ENCODE measurements around the gene GNA14.
"Not testable (repeated sequence)": the region's sequence is repeated elsewhere in the genome, so short reads cannot be mapped to it uniquely, and the experiment has no call there.

GNA14 gene

DNA sequence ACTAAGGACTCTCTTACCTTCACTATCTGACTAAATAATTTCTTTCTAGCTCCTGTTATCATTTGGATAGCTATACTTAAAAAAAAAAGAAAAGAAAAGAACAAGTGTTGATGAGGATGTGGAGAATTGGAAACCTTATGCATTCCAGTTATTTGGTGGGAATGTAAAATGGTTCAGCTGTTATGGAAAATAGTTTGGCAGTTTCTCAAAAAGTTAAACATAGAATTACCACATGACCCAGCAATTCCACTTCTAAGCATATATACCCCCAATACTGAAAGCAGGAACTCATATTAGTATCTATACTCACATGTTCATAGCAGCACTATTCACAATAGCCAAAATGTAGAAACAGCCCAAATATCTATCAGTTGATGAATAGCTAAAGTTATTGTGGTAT is 61.1 kb downstream of the GNA14 start:
- no peak for DNase-seq

DNA sequence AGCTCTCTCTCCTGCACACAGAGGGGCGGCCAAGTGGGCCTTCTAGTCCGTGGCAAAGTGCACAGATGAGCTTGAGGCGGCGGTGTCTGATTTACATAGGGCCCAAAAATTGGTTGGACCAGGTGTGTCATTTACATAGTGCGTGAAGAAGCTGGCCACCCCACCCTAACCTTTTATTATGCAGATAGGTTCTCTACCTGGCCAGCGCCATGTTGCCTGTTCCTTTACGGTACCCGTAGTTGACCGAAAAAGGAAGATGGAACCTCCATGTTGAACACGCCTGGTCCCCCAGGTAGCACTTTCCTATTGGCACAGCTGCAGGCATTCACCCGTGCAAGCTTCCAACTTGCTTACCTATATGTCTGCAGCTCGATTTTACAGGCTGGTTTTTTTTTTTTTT is 61.5 kb downstream of the GNA14 start:
- no peak for DNase-seq

DNA sequence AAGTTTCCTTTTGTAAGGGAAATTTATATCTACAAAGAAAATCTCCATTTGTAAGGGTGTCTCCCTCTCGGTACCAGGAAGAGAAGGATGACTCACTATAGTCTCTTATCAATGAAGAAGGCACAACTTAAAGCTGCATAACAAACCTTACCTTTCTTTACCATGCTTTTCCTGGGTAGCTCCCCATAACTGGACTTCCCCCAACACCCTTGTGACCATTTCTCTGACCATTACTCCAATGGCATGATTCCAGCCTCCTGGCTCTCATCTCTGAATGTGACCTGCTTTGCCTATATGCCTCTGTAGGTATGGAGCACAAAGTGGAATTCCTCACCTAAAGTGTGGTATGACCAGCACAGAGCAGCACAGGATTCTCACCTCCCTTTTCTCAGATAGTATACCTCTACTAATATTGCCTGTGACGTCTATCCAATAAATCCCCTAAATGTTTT is 62.8 kb downstream of the GNA14 start:
- DNase-seq = no peak

DNA sequence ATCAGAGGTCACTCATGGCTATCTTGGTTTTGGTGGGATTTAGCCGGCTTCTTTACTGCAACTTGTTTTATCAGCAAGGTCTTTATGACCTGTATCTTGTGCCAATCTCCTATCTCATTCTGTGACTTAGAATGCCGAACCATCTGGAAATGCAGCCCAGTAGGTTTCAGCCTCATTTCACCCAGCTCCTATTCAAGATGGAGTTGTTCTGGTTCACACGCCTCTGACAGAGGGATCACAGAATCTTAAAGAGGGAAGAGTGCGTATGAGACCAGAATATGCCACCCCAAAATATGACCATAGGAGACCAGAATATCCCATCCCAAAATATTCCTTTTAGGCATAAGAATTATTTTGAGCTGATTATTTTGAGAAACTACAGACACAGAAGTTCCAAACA is 63.2 kb downstream of the GNA14 start:
- not testable (repeated sequence) for DNase-seq

DNA sequence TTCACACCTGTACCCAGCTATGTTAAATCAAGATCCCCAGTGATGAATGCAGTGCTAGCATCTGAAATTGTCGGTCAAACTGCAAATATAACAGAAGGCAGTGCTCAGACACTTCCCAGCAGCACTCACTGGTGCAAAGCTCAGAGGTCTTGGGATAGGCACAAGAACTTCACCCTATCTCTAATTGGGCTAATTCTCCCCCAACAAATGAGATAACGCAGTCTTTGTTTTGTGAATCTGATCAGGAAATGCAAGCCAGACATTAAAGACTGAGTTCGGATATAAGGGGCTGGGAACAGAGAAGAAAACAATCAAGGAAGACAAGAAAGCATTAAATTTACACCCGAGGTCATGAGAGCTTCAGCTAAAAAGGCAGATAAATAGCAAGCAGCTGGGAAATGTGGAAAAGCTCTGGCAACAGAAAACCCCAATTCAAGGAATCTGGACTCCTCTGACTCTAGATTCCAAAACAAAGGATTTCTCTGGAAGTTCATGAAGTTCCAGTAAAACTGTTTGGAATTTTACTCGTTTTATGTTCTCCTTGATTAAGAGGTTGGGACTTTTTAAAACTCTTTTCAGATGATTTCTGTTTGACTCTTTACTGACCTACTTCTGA is 65.1 kb downstream of the GNA14 start:
- no peak for DNase-seq

DNA sequence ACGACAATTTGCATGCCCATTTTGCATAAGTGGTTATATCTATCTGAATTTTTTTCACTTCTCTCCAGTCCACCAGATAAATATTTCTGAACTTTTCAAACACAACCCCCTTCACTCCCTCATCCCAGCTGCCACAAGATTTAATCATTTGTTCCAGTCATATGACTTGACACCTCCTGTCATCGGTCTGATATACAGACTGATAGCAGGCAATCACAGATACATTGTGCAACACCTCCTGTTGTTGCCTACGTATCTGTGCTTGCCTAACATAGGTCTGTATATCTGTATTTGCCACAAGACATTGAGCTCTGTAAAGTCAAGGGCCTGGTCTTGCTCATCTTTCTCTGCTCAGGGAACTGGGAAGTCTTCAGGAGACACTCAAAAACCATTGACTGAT is 65.6 kb downstream of the GNA14 start:
- DNase-seq = no peak

DNA sequence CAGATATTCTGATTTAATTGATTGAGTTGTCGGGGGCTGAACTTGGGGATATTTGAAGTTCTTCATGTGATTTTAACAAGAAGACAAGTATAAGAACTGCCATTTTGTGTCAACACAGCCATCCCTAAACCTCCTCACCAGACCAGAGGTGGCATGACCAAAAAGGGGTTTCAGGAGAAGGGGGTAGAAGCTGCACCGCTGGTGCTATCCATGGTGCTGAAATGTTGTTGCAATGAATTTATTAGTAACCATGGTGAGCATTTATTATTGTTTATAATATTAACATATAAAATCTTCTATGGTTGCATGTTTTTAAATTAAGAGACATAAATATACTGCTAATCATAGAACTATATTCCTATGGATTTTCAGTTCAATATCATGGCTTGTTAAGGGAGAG is 72.3 kb downstream of the GNA14 start:
- peak; percentile 2 to 20 for DNase-seq

DNA sequence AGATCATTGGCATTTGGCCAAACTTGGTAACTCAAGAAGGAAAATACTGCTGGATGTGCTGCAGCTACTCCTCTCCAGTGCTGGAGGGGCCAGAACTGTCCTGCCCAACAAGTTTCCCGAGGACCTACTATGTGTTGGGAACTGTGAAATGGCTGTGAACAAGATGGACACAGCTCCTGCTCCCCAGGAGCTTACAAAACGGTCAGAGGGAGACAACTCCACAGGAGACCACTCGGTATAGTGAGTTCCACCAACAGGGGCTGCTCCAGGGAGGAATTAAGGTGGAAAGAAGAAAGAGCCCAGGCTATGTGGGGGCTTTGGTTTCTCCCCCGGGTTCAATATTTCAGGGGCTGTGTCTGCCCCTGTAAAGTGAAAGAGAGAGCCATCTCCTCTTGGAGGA is 78.8 kb downstream of the GNA14 start:
- DNase-seq = no peak

DNA sequence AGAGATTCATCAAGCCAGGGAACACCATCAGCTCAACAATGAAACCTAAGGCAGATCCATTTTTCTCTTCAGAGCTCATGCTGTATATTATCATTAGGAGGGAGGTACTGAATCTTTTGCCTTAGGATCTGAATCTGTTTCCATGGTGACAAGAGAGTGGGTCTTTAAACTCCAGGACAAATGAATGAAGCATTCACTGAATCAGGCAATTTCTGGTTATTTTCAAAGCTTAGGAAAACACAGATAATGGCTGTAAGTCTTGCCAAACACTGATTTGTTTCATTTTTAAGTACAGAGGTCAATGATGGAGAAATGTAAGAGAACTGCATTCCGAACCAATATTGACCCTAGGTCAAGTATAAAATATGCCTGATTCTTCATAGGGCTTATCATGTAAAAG is 84.9 kb downstream of the GNA14 start:
- no peak for DNase-seq

DNA sequence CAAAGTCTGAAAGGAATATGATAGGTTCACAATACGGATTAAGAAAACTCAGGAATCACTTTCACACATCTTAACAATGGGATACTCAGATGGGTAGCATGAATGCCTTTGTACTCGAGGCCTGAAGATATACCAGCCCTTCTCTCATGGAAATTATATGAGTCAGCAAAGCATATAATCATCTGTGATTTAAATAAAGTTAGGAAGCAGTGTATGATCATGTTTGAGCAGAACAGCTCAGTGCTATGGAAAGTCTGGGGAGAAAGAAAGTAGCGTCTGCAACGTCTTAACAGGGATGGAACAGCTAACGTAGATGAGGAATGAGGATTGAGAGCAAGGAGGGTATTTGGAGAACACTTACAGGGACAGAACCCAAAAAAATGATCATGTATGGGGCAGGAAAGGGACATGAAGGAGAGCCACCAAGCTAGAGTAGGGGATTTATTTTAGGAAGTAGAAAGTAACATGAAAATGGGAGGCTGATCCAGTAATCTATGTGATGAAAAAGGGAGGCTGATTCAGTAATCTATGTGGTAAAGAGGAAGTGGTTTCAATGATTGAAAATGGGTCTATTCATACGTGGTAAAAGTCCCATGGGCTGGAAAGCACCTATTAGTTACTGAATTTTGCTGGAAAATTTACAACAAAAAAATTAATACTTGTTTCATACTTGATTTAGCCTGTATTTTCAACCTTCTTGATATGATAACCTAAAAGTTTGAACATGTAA is 85.9 kb downstream of the GNA14 start:
- DNase-seq = no peak

DNA sequence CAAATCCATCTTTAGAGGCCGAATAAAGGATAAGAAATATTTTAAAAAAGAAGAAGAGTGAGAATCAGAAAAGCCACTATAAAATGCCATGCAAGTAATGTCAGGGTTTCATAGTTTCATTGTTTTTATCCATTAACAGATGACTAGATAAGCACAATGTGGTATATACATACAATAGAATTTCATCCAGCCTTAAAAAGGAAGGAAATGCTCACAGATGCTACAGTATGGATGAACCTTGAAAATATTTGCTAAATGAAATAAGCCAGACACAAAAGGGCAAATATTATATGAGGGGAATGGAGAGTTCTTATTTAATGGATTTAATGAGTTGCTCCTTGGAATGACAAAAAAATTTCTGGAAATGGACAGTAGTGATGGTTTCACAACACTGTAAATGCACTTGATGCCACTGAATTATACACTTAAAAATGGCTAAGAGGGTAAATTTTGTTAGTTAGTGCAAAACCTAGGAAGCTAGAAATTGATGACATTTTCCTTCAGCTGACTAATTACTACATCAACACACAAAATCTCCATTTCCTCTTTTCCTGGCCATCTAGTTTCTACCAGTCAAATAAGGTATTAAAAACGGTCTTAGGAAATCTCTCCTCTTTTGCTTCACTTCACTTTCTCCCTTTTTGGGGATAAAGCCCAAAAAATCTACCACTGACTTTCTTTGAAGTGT is 86.6 kb downstream of the GNA14 start:
- DNase-seq = no peak

DNA sequence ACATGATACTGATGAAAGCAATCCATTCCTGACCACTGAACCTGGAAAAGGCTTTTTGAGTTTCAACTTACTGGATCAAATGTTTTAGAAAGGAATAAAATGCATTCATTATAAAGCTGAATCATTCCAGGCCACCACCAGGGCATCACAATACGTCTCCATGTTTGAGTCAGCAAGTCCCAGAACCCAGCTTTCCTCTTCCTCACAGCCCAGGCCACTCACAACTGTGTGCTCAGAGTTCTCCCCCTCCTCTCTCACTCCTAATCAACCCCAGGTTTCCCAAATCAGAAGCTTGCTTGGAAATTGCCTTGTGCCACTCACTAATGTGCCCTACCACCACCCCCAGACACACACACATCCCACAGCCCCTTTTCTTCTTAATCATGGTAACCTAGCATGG is 91.7 kb downstream of the GNA14 start:
- no peak for DNase-seq

DNA sequence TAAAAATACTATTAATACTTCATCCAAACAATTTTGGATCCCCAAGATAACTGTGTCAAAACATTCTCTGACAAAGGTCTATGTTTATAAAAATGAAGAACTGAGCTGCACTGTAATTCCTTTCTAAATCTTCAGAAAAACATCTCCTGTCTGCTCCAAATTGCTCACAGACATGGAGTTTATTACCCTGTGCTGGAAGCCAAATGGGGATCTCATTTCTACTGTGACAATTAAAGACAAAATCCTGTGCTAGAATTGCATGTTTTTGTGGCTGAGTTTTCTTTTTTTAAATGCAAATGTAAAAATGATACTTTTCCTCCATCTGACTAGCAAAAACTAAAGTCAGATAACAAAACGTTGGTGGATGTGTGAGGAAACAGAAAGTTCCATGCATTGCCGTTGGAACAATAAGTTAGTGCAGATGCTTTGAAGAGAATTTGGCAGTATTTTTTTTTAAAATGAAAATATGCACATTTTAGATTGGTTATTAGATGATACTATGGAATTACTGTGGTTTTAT is 93.5 kb downstream of the GNA14 start:
- DNase-seq = no peak

DNA sequence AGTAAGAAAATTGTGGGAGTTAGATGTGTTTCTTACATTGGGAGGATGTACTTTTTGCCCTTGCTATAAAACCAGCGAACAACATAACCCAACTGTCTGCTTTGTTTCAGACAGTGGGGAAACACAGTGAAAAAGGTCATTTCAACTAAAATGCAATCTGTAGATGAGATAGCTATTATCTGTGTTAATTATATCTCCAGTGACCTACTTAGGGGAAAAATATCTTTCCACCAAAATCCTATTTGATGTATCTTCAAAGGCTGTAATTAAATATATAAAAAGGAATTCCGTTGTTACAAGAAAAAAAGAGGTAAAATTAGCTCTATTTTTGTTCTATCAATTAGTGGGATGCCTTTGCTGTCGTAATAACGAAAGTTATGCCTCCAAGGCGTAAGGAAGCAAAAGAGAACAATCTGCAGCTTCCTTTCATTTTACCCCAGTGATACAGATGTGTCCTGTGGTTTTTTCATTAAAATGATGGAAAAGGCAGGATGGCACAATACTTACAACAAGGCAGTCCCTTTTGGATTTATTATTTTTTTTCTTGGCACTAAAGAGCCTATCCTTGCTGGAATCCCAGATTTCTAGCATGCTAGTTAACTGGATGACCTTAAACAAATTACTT is 100.9 kb downstream of the GNA14 start:
- no peak for DNase-seq

DNA sequence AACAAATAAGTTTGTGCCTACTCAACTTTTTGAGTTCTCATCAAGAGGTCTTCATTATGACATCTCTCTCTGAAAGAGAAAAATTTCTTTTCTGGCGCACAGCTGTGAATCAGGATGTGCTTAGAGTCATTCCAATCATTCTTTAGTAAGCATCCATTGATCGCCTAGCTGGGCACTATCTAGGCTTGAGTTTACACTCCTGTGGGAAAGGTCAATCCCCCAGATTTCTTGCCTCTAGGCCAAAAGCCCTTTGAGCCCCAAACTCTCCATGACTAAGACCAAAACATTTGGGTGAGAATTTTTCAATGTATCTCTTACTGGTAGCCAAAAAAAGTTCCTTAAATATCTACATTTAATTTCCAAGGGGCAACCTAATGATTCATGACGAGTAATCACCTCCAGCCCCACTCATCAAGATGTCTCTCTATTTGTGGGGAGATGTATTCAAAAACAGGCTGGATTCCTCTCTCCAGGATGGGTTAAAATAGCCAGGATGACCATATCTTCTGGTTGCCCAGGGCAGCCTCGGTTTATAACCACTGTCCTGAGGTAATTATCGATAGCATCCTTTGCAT is 101.7 kb downstream of the GNA14 start:
- DNase-seq = no peak

DNA sequence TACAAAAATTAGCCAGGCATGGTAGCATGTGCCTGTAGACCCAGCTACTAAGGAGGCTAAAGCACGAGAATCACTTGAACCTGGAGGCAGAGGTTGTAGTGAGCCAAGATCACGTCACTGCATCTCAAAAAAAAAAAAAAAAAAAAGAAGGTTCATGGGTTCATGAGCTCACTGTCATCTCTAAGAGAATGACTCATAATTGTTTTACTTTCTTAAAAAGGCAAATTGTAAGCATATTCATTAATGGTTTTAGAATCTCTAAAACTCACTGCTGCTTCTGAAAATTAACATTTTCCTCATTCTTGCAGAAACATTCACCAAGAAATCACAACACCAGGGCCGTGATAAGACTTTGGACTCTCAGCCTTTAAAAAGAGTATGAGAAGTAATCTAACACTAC is 103.6 kb downstream of the GNA14 start:
- DNase-seq = no peak

DNA sequence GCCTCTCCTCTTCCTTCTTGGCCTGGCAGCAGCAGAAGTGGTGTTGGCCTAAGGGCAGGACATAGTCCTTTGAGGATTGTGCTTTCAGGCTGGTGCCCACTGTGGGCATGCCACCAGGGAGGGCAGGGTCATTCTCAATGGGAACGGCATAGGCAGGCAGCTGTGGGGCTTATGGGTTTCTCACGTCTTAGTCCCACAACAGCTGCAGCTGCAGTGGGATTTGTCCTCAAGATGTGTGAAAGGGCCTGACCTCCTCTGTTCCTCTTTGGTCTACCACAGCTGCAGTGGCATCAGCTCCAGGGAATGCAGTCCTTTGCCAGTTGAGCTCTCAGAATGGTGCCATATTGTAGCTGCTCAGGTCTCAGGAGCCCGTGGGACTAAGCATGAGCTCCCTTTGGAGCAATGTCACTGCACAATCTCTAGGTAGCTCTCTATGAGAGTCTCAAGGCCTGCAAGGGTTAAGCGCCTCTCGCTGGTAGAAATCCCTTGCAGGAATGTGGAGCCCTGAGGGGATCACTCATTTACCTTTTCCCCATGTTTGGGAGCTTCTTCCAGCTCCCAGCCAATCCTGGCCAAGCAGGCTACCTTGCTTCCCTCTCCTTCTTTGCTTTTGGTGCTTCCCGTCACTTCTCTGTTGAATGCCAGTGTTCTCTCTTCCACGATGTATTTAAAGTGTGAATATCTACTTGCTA is 104.8 kb downstream of the GNA14 start:
- no peak for DNase-seq

DNA sequence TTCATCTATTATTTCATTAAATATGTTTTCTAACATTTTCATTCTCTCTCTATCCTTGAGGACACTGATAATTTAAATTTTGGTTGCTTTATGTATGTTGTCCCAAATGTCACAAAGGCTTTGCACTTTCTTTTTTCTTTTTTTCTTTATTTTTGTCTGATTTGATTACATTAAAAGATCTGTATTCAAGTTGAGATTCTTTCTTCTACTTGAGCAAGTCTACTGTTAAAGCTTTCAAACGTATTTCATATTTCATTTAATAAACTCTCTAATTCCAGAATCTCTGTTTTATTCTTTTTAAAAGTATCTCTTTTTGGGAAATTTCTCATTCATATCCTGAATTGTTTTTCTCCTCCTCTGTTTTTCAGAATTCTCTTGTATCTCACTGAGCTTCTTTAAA is 106.5 kb downstream of the GNA14 start:
- no peak for DNase-seq

DNA sequence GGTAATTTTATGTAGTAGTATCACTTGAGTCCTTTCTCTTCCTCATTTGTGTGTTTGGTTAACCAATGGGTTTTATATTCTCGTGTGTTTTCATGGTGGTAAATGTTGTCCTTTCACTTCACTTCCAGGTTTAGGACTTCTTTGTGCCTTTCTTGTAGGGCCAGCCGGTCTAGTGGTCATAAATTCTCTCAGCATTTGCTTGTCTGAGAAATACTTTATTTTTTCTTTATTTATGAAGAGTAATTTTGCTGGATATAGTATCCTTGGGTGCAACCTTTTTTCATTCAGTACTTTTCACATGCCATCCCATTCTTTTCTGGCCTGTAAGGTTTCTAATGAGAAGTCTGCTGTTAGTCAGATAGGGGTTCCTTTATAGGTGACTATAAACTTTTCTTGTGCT is 107.1 kb downstream of the GNA14 start:
- no peak for DNase-seq

DNA sequence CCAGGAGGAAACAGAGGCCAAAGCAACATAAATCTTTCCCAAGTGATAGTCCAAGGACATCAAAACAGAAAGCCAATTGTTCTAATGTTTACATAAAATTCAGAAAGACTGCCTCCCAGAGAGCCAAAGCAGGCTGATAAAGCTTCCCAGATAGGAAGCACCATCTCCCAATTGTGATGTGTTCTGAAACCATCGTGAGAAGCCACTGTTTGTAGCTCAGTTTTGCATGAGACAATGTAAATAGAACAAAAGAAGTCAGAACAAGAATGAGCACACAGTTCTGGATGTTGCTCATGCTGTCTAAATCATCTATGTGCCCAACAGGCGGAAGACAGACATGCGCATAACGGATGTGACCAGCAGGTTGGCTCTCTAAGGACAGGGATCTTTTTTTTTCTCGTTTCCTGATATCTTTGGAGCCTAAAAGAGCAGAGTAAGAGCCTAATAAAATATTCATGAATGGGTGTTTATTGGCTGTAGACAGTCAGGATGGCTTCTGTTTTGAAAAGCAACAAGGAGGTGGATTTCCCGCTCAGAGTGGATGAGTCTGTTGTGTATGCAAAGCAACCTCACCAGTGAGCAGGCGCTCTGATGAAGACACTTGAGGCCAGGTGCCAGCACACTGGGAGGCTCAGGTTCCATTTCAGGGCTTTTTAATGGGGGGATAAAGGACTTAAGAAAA is 113.6 kb downstream of the GNA14 start:
- DNase-seq = no peak

DNA sequence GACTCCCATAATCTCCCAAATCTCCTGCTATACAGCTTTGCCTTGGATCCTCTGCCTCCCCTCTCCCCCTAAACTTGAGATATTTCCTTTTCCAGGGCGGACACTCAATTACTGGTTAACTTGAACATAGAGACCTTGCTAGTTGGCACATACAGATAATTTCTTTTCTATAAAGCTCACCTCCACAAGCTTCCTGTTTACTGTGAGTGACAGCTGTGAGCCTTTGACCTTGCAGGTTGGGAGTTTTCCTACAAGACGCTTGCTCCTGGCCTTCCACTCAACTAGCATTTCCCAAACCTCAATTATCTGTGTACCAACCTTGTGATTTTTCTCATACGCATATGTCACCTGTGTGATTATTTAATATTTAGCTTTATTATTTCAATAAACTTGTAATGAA is 114.5 kb downstream of the GNA14 start:
- no peak for DNase-seq

DNA sequence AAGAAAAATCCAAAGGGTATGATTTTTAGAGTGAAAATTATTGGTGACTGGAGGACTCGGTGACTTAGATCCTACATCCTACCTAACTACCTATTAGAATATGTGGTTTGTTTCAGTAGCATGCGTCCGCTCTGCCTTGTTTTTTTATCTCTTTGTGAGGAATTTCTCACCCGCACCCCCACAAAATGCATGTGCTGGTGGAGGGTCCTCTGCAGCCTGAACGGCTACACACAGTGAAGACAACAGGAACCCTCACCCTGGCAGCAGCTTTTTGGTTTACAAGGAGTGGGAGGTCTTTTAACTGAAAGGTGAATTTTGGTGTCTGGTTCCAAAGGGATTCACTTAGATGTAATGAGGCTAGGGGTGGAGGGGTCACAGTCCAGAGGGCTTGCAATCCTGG is 115.5 kb downstream of the GNA14 start:
- no peak for DNase-seq
